ENCODE data around the gene CDK19. TPM values are rescaled to one million over a fixed set of nuclear protein-coding genes. Genes with fewer than 3 reads are reported as not detected.

CDK19 gene
- total and polyA plus RNA-seq, 2 of the 4 experiments (the other 2 are of a cell fraction) = 6.0 to 6.8 TPM

- no peak overlapping the region for H3K4me2 ChIP-seq (ENCODE audit: low read depth, low read length)
- H2BK5ac ChIP-seq (ENCODE audit: low read depth, low read length, poor library complexity, severe bottlenecking) = no peak overlapping the region
- H3K4ac ChIP-seq (ENCODE audit: low read depth, low read length) = no peak overlapping the region
- H3K27ac ChIP-seq (ENCODE audit: insufficient read depth, low read length) = no peak overlapping the region
- no peak overlapping the region for H2AFZ ChIP-seq (replicated peaks; ENCODE audit: low read length, poor library complexity)
- no peak overlapping the region for H3K14ac ChIP-seq (replicated peaks; ENCODE audit: low read depth, low read length)
- no peak overlapping the region for H2BK120ac ChIP-seq (ENCODE audit: low read depth, low read length)
- peaks cover 26% of the 10 kb centered on the region in 2 experiments for H3K79me1 ChIP-seq (ENCODE audit: low read depth in 1 of 2, low read length in 2 of 2)
- H4K20me1 ChIP-seq (ENCODE audit: insufficient read depth, low read length) = 0 out of 2 replicates have a peak, but pooled peaks cover 5% of the 10 kb centered on the region
- dilution Hi-C loops (cut with HindIII; ENCODE audit: low sequenced_read_pairs, unreplicated experiment) = no loop called here
- H3K23ac ChIP-seq (ENCODE audit: low read depth, low read length) = no peak overlapping the region
- no peak overlapping the region for H4K91ac ChIP-seq (ENCODE audit: insufficient read depth, low read depth, low read length)
- no peak overlapping the region for H3K56ac ChIP-seq (ENCODE audit: extremely low read depth, insufficient read depth, low read length)
- peaks cover 3% of the 10 kb centered on the region; the same call in 1 of the 2 replicates for H3K9me1 ChIP-seq (ENCODE audit: insufficient read depth, low read length)
- no peak overlapping the region for H2BK20ac ChIP-seq (ENCODE audit: low read depth, low read length)
- ATAC-seq (ENCODE audit: low read depth) (no peak), DNase-seq (no peak)
- no peak overlapping the region for H3K4me3 ChIP-seq (ENCODE audit: insufficient read depth, low read depth, low read length)
- no peaks in the 10 kb centered on the region for H3K36me3 ChIP-seq (ENCODE audit: control insufficient read depth, insufficient read depth, low read length)
- no peak overlapping the region for H3K9ac ChIP-seq (ENCODE audit: low read depth, low read length)
- no peak overlapping the region for H2AK5ac ChIP-seq (ENCODE audit: low read depth, low read length)
- BruUV-seq (replicated peaks) = no TSS peak
- H3K18ac ChIP-seq (ENCODE audit: low read depth, low read length) = no peak overlapping the region
- in situ Hi-C loops (cut with MboI; ENCODE audit: low sequenced_read_pairs) = no loop called here
- no peak overlapping the region for H4K5ac ChIP-seq (ENCODE audit: low read depth, low read length)
- no peaks in the 10 kb centered on the region; the same call in 1 of the 2 replicates for H3K9me3 ChIP-seq (ENCODE audit: control insufficient read depth, insufficient read depth, low read length)
- ChIA-PET CTCF (no interaction called here), POLR2A (ENCODE audit: unreplicated experiment) (no interaction called here)
- H3K4me1 ChIP-seq (ENCODE audit: control insufficient read depth, insufficient read depth, low read length) = no peaks in the 10 kb centered on the region
- no peaks in the 10 kb centered on the region for H3K27me3 ChIP-seq (ENCODE audit: control insufficient read depth, insufficient read depth, low read length)
- H2BK15ac ChIP-seq (ENCODE audit: low read depth, low read length) = no peak overlapping the region
- intact Hi-C loops (cut with micrococcal nuclease) = no loop called here
- WGBS, 2 experiments (ENCODE audit: extremely low coverage in 2 of 2, insufficient read length in 1 of 2) = 100% methylated on average over 1 of the region's 4 CpGs; no CpG with 5 or more reads in 1 of the 2 experiments
- no peak overlapping the region for H4K8ac ChIP-seq (ENCODE audit: low read depth in 2 of 2, low read length in 2 of 2)
- TF ChIP-seq CHD1 (IDR thresholded peaks at IDR 0.05; ENCODE audit: low read depth, low read length) = no peak
- no peak for TF ChIP-seq SMC3 (IDR thresholded peaks at IDR 0.05; ENCODE audit: low read depth, low read length)
- no peak for TF ChIP-seq BHLHE40 (IDR thresholded peaks at IDR 0.05; ENCODE audit: low read depth, low read length)
- TF ChIP-seq FOS (IDR thresholded peaks at IDR 0.05; ENCODE audit: low read depth, low read length) = no peak
- no peak for TF ChIP-seq ELK1 (IDR thresholded peaks at IDR 0.05; ENCODE audit: borderline replicate concordance, low read depth, low read length)
- TF ChIP-seq MAFK (IDR thresholded peaks at IDR 0.05; ENCODE audit: low read depth, low read length) = no peak
- no peak for TF ChIP-seq RAD21 (IDR thresholded peaks at IDR 0.05; ENCODE audit: low read length)
- TF ChIP-seq NFE2L2 (IDR thresholded peaks at IDR 0.05; ENCODE audit: low read depth, low read length) = no peak
- TF ChIP-seq CEBPB (IDR thresholded peaks at IDR 0.05; ENCODE audit: low read depth, low read length) = no peak
- no peak for TF ChIP-seq RCOR1 (IDR thresholded peaks at IDR 0.05; ENCODE audit: insufficient replicate concordance, low read length)
- no peak for TF ChIP-seq MXI1 (IDR thresholded peaks at IDR 0.05; ENCODE audit: borderline replicate concordance, low read depth, low read length)
- H2AK9ac ChIP-seq (replicated peaks; ENCODE audit: low read depth, low read length, poor library complexity) = no peak overlapping the region
These were observed 14.5 kb downstream of the CDK19 start for GRCh38 chr6:110800839-110801196.

Data from IMR-90 (cell line).